Endothelial cell of umbilical vein (primary cell): ENCODE measurements around the gene BMPR1A. TPM values are rescaled to one million over a fixed set of nuclear protein-coding genes. Genes with fewer than 3 reads are reported as not detected.
"Not testable (repeated sequence)": the region's sequence is repeated elsewhere in the genome, so short reads cannot be mapped to it uniquely, and the experiment has no call there.

Experiments
- BruUV-seq: library from RNA; stranded (reverse); fragments of 400-500 nt; replicated peaks from 2 replicates; lab custom pipeline; 2021; lab: Mats Ljungman, UMichigan
- CTCF ChIA-PET: fragments of 300-600, 350-600 bp; sonication (Branson Sonifier 250); formaldehyde crosslinking; loops from one replicate; lab custom pipeline; 2021; ENCODE audit warnings: antibody characterized with exemption, inconsistent platforms; lab: Charles Lee
- POLR2A ChIA-PET: fragments of 300-600, 350-600 bp; sonication (Branson Sonifier 250); formaldehyde crosslinking; loops from one replicate; lab custom pipeline; 2021; ENCODE audit warnings: antibody characterized with exemption, inconsistent platforms; lab: Charles Lee
- DNase-seq: peaks from one replicate; pipeline ENCODE4 v3.0.0-alpha.2; 2011; ENCODE audit warnings: low read depth, low spot score
- FAIRE-seq: peaks from 2 replicates; lab custom pipeline; 2011; peaks lifted over from hg19 to GRCh38; lab: Jason Lieb, UNC
- H2AFZ ChIP-seq: 2 replicates; pipeline ENCODE4 v1.6.0; 2012; ENCODE audit warnings: low read depth, low read length, control low read depth, inconsistent platforms
- H3K27ac ChIP-seq: 2 replicates; pipeline ENCODE4 v1.5.1; 2011; ENCODE audit warnings: low read depth, mild to moderate bottlenecking, control low read depth, low read length, moderate library complexity; ENCODE audit not compliant: insufficient read depth
- H3K27me3 ChIP-seq, 2 experiments: 2 replicates each; pipeline versions ENCODE4 v1.6.0 to v1.6.1; 2011; ENCODE audit warnings: low read length in 2 of 2, mixed read lengths in 1 of 2; ENCODE audit not compliant: control insufficient read depth in 2 of 2, insufficient read depth in 2 of 2
- H3K36me3 ChIP-seq, 2 experiments: 2 replicates in 1 of 2; 3 replicates in 1 of 2; pipeline ENCODE4 v1.5.1; 2011; ENCODE audit warnings: low read length in 2 of 2, mild to moderate bottlenecking in 1 of 2, moderate library complexity in 1 of 2; ENCODE audit not compliant: control insufficient read depth in 2 of 2, insufficient read depth in 2 of 2; ENCODE audit errors: extremely low read depth in 1 of 2
- H3K4me1 ChIP-seq: 3 replicates; pipeline ENCODE4 v1.5.1; 2011; ENCODE audit warnings: mild to moderate bottlenecking, low read length; ENCODE audit not compliant: control insufficient read depth, insufficient read depth; ENCODE audit errors: extremely low read depth
- H3K4me2 ChIP-seq: 2 replicates; pipeline ENCODE4 v1.6.1; 2011; ENCODE audit warnings: low read length, control low read depth, mixed read lengths; ENCODE audit not compliant: insufficient read depth
- H3K4me3 ChIP-seq, 3 experiments: fragments of 200-600 bp in 1 of 3; sonication (generic), shearing (Covaris generic) in 1 of 3; replicated peaks in 1 of 3; 2 replicates each; pipeline ENCODE4 v1.5.1; 2011 to 2016; ENCODE audit warnings: control low read depth in 3 of 3, low read length in 3 of 3, mild to moderate bottlenecking in 2 of 3, inconsistent platforms in 1 of 3, low read depth in 1 of 3, moderate library complexity in 1 of 3; ENCODE audit not compliant: insufficient read depth in 1 of 3
- H3K79me2 ChIP-seq: 2 replicates; pipeline ENCODE4 v1.6.0; 2012; ENCODE audit warnings: low read length, inconsistent platforms; ENCODE audit not compliant: control insufficient read depth, insufficient read depth
- H3K9ac ChIP-seq: replicated peaks from 2 replicates; pipeline ENCODE3; 2011; ENCODE audit warnings: low read length, control low read depth; ENCODE audit not compliant: insufficient read depth; ENCODE audit errors: extremely low read depth
- H3K9me1 ChIP-seq: replicated peaks from 3 replicates; pipeline ENCODE4 v1.6.0; 2011; ENCODE audit warnings: mild to moderate bottlenecking, low read length; ENCODE audit not compliant: control insufficient read depth, insufficient read depth; ENCODE audit errors: extremely low read depth
- H3K9me3 ChIP-seq: replicated peaks from 2 replicates; pipeline ENCODE4 v1.5.1; 2012; ENCODE audit warnings: low read length, inconsistent platforms; ENCODE audit not compliant: control insufficient read depth, insufficient read depth
- H4K20me1 ChIP-seq: replicated peaks from 2 replicates; pipeline ENCODE3; 2011; ENCODE audit warnings: mild to moderate bottlenecking, low read length; ENCODE audit not compliant: control insufficient read depth, insufficient read depth; ENCODE audit errors: extremely low read depth
- EZH2 ChIP-seq: IDR thresholded peaks from 2 replicates; pipeline ENCODE4 v1.6.1; 2012; ENCODE audit warnings: borderline replicate concordance, low read depth, mild to moderate bottlenecking, moderate library complexity, low read length, inconsistent platforms; ENCODE audit not compliant: severe bottlenecking
- FOS ChIP-seq: IDR thresholded peaks from 2 replicates; pipeline ENCODE4 v1.6.1; 2011; ENCODE audit warnings: mild to moderate bottlenecking, low read length, moderate library complexity, borderline replicate concordance; ENCODE audit not compliant: insufficient read depth
- GATA2 ChIP-seq: IDR thresholded peaks from 2 replicates; pipeline ENCODE4 v1.7.0; 2011; ENCODE audit warnings: low read depth, mild to moderate bottlenecking, moderate library complexity, mixed read lengths, low read length; ENCODE audit not compliant: insufficient read length, insufficient read depth
- JUN ChIP-seq: IDR thresholded peaks from 2 replicates; pipeline ENCODE4 v1.6.1; 2011; ENCODE audit warnings: borderline replicate concordance, low read depth; ENCODE audit not compliant: insufficient read length, insufficient read depth
- MYC ChIP-seq: IDR thresholded peaks from one replicate; pipeline ENCODE4 v1.6.1; 2011; ENCODE audit warnings: mild to moderate bottlenecking, low read depth, low read length
- POLR2A ChIP-seq: IDR thresholded peaks from 2 replicates; pipeline ENCODE4 v1.6.1; 2012; ENCODE audit warnings: low read depth, mild to moderate bottlenecking, control low read depth, low read length
- POLR2AphosphoS5 ChIP-seq: IDR thresholded peaks from 2 replicates; pipeline ENCODE4 v1.6.1; 2012; ENCODE audit warnings: low read depth, mild to moderate bottlenecking, control low read depth, low read length, moderate library complexity; ENCODE audit not compliant: insufficient read depth
- dilution Hi-C: fragments of 300-500 bp; cut with MboI; formaldehyde crosslinking; loops from one replicate; pipeline ENCODE4 v1.15.0; 2019; ENCODE audit warnings: low sequenced_read_pairs; ENCODE audit not compliant: extremely low pct_ligation_motif_present
- intact Hi-C: fragments of 100-400 bp; cut with micrococcal nuclease; formaldehyde crosslinking; loops from one replicate; pipeline ENCODE4 v1.10.0; 2022
- polyA plus RNA-seq, 4 experiments: library from polyadenylated mRNA; depleted of rRNA in 3 of 4; stranded (reverse) in 3 of 4; unstranded in 1 of 4; fragments of >200 nt; gene quantifications; 2 replicates each; pipeline versions ENCODE4 v1.2.1 to v1.2.3, GENCODE V29; 2011 to 2012; ENCODE audit warnings: missing spikeins in 1 of 4
- total RNA-seq: library from RNA; stranded (reverse); gene quantifications from 2 replicates; pipeline ENCODE4 v1.2.3, GENCODE V29; 2021
- TF ChIP-seq, protein P1 (sequence below), 2 donors: IDR thresholded peaks; 1 replicate in 1 of 2; 2 replicates in 1 of 2; pipeline ENCODE4 v1.5.1; 2011; ENCODE audit warnings: low read length in 2 of 2, mild to moderate bottlenecking in 2 of 2, moderate library complexity in 2 of 2, control low read depth in 1 of 2, inconsistent platforms in 1 of 2, low read depth in 1 of 2; ENCODE audit not compliant: insufficient read depth in 1 of 2; ENCODE audit errors: extremely low read depth in 1 of 2
- TF ChIP-seq, protein P2 (sequence below): IDR thresholded peaks from 2 replicates; pipeline ENCODE4 v1.6.1; 2011; ENCODE audit not compliant: insufficient read depth, insufficient read length

BMPR1A gene
- total and polyA plus RNA-seq, 2 donors (not counting 3 experiments of a cell fraction or from before 2014, with no cell fraction given): not detected

DNA sequence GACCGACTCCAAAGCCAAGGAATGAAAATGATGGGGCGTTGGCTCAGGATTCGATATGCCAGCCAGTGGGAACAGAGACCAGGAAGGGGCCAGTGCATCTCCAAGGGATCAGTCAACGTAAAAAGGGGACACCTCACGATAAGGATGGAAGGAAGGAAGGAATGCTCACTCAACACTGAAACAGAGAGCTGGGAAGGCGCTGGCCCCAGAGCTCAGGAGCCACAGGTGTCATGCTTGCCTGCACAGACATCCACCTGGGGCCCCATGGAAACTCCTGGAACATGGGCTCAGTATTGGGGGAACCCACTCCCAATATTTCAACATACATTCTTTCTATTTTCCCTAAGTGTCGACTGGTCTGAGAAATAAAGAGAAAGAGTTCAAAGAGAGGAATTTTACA is 195.7 kb downstream of the BMPR1A start:
- intact Hi-C loops (loop anchor here (10.0 kb wide), 1 partner anchor 1933 kb away; the partner anchor contains the start of gene STAMBPL1), dilution Hi-C loops (no loop called here)
- peaks cover 0 to under 1% of the 10 kb centered on the region in 2 experiments for H3K36me3 ChIP-seq
- no TSS peak for BruUV-seq
- ChIA-PET POLR2A (no interaction called here), CTCF (interaction anchor here (1.0 to 2.4 kb wide), 2 partner anchors 8 to 14 kb away, joined by 3 to 7 read pairs; no protein-coding TSS in a partner anchor)
- H3K4me2 ChIP-seq: no peak overlapping the region
- no peak overlapping the region for H3K9ac ChIP-seq
- DNase-seq (no peak), FAIRE-seq (no peak)
- H3K4me3 ChIP-seq: no peak overlapping the region
- H2AFZ ChIP-seq: no peak overlapping the region
- peaks cover 36% of the 10 kb centered on the region for H3K4me1 ChIP-seq
- no peaks in the 10 kb centered on the region for H3K27me3 ChIP-seq
- H4K20me1 ChIP-seq: no peaks in the 10 kb centered on the region
- TF ChIP-seq EZH2: no peak
- TF ChIP-seq, protein P1, sequence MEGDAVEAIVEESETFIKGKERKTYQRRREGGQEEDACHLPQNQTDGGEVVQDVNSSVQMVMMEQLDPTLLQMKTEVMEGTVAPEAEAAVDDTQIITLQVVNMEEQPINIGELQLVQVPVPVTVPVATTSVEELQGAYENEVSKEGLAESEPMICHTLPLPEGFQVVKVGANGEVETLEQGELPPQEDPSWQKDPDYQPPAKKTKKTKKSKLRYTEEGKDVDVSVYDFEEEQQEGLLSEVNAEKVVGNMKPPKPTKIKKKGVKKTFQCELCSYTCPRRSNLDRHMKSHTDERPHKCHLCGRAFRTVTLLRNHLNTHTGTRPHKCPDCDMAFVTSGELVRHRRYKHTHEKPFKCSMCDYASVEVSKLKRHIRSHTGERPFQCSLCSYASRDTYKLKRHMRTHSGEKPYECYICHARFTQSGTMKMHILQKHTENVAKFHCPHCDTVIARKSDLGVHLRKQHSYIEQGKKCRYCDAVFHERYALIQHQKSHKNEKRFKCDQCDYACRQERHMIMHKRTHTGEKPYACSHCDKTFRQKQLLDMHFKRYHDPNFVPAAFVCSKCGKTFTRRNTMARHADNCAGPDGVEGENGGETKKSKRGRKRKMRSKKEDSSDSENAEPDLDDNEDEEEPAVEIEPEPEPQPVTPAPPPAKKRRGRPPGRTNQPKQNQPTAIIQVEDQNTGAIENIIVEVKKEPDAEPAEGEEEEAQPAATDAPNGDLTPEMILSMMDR (IDR thresholded peaks at IDR 0.05; ENCODE audit: extremely low read depth in 1 of 2, insufficient read depth in 1 of 2, low read depth in 1 of 2, low read length in 2 of 2): no peak
- TF ChIP-seq GATA2: no peak
- TF ChIP-seq MYC: no peak
- TF ChIP-seq FOS: no peak
- TF ChIP-seq JUN: no peak
- no peak for TF ChIP-seq POLR2AphosphoS5
- TF ChIP-seq, protein P2, sequence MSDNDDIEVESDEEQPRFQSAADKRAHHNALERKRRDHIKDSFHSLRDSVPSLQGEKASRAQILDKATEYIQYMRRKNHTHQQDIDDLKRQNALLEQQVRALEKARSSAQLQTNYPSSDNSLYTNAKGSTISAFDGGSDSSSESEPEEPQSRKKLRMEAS: no peak
- TF ChIP-seq POLR2A: no peak
- H3K79me2 ChIP-seq: peaks cover 88% of the 10 kb centered on the region
- H3K9me1 ChIP-seq: no peaks in the 10 kb centered on the region
- no peak overlapping the region for H3K27ac ChIP-seq
- no peaks in the 10 kb centered on the region for H3K9me3 ChIP-seq

DNA sequence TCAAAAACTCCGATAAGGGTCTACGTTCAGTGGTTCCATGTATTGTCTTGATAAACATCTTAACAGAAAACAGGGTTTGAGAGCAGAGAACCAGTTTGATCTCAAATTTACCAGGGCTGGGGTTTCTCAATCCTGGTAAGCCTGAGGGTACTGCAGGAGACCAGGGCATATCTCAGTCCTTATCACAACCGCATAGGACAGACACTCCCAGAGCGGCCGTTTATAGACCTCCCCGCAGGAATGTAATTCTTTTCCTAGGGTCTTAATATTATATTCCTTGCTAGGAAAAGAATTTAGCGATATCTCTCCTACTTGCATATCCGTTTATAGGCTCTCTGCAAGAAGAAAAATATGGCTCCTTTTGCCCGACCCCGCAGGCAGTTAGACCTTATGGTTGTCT is 196.3 kb downstream of the BMPR1A start:
- FAIRE-seq, H3K4me2 ChIP-seq, H4K20me1 ChIP-seq, H3K36me3 ChIP-seq, H3K27me3 ChIP-seq, dilution Hi-C loops, POLR2A ChIA-PET, H3K9me1 ChIP-seq, H2AFZ ChIP-seq, BruUV-seq, DNase-seq, H3K4me3 ChIP-seq, H3K27ac ChIP-seq, H3K9me3 ChIP-seq, H3K9ac ChIP-seq: not testable (repeated sequence)
- CTCF ChIA-PET: interaction anchor here (1.0 to 8.7 kb wide), 4 partner anchors 8 to 15 kb away, joined by 3 to 325 read pairs (median 58); partner anchors contain the start of gene ADIRF
- Histone ChIP-seq H3K79me2 (peaks cover 90% of the 10 kb centered on the region), H3K4me1 (peaks cover 41% of the 10 kb centered on the region)
- intact Hi-C loops: loop anchor here (10.0 kb wide), 1 partner anchor 1932 kb away; the partner anchor contains the start of gene STAMBPL1
